ENCODE results near the gene CCDC157.

DNA sequence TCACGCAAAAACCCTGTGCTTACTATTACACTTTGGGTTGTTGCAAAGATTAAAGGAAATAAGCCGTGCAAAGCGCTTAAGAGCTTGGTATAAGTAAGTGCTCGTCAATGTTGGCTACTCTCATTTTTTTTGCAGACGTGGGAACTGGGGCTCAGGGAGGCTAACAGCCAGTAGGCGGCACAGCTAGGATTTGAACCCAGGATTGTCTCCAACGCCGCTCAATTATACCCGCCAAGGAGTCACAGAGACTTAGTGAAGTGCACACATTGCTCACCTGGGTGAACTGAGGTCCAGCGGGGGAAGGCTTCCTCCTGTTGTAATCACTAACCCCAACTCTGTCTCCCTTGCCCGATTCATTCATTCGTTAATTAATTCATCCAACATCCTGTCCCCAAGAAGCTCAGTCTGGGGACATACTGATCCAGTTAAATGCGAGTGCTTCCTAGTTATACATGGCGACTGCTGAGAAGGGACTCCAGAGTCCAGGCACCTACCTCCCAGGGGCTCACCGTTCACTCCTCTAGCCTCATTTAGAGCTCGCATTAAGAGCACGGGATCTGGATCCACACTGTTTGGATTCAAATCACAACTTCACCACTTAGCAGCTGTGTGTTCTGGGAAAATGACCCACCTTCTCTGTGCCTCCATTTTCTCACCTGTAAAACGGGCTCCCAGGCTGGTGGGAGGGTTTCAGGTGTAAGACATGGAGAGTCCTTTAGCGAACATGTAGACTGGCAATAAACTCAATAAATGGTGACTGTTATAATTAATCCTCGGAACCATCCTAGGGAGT is 67.9 kb downstream of the CCDC157 start:
- TF ChIP-seq, protein P1, sequence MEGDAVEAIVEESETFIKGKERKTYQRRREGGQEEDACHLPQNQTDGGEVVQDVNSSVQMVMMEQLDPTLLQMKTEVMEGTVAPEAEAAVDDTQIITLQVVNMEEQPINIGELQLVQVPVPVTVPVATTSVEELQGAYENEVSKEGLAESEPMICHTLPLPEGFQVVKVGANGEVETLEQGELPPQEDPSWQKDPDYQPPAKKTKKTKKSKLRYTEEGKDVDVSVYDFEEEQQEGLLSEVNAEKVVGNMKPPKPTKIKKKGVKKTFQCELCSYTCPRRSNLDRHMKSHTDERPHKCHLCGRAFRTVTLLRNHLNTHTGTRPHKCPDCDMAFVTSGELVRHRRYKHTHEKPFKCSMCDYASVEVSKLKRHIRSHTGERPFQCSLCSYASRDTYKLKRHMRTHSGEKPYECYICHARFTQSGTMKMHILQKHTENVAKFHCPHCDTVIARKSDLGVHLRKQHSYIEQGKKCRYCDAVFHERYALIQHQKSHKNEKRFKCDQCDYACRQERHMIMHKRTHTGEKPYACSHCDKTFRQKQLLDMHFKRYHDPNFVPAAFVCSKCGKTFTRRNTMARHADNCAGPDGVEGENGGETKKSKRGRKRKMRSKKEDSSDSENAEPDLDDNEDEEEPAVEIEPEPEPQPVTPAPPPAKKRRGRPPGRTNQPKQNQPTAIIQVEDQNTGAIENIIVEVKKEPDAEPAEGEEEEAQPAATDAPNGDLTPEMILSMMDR (IDR thresholded peaks at IDR 0.05): no peak
- TF ChIP-seq EZH2 (IDR thresholded peaks at IDR 0.05) (no peak), EZH2phosphoT487 (IDR thresholded peaks at IDR 0.05) (no peak)

All from neural progenitor cell (in vitro differentiated cells).